GM12875 (cell line): ENCODE results near the gene FZD2.

Source experiments
- H3K4me3 ChIP-seq: one replicate; pipeline ENCODE4 v1.5.1; 2011; ENCODE audit warnings: low read depth, low read length, control low read depth
- TF ChIP-seq, protein P1 (sequence below): IDR thresholded peaks from 2 replicates; pipeline ENCODE4 v1.5.1; 2011; ENCODE audit warnings: low read depth, mild to moderate bottlenecking, control low read depth, inconsistent platforms, low read length, moderate library complexity, borderline replicate concordance; ENCODE audit not compliant: insufficient read depth

The FZD2 gene

DNA sequence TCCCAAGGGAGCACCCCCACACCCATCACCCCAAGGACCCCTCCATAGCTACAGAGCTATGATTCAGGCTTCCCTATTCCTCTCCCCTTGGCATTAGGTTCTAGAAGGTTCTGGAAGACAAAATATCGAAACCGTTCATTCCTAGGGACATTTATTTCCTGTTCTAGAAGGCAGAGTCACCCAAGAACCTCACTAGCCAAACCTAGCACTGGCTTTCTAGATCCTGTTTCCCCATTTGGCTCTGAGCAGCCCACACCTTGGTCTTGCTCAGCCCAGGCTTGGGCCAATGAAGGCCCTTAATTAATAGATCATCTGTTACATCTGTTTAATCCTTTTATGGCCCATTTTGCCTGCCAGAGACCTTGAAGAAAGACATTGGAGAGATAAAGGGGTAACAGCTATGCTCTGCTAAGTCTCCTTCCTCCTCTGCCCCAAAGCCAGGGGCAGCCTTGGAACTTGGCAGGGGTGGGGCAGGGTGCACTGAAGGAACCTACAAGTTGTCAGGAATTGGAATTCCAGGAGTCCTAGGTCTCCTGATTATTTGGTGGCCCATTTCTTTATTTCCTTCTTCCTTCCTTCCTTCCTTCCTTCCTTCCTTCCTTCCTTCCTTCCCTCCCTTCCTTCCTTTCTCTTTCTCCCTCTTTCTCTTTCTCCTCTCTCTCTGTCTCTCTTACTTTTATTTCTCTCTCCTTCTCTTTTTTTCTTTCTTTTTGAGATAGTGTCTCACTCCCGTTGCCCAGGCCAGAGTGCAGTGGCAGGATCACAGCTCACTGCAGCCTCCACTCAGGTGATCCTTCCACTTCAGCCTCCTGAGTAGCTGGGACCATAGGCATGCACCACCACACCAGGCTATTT lies 8.7 kb upstream of the FZD2 start:
- H3K4me3 ChIP-seq = no peak overlapping the region
- TF ChIP-seq, protein P1, sequence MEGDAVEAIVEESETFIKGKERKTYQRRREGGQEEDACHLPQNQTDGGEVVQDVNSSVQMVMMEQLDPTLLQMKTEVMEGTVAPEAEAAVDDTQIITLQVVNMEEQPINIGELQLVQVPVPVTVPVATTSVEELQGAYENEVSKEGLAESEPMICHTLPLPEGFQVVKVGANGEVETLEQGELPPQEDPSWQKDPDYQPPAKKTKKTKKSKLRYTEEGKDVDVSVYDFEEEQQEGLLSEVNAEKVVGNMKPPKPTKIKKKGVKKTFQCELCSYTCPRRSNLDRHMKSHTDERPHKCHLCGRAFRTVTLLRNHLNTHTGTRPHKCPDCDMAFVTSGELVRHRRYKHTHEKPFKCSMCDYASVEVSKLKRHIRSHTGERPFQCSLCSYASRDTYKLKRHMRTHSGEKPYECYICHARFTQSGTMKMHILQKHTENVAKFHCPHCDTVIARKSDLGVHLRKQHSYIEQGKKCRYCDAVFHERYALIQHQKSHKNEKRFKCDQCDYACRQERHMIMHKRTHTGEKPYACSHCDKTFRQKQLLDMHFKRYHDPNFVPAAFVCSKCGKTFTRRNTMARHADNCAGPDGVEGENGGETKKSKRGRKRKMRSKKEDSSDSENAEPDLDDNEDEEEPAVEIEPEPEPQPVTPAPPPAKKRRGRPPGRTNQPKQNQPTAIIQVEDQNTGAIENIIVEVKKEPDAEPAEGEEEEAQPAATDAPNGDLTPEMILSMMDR = no peak

DNA sequence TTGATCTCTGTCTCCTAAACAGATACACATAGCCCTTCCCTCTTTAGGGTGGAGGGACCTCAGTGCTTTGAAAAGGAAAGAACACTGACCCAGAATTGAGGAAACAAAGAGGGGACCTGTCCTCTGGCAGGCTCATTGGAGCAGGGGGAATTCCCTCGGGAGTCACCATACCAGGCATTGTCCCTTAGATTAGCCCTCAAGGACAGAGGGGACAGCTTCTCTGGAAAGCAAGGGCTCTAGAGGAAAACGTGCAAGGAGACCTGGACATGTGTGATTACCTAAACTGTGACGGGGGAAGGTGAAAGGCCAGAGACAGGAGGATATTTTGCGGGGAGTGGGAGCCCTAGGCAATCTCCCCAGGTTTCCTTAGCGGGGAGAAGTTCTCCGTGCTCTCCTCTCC lies 7.6 kb upstream of the FZD2 start:
- TF ChIP-seq, protein P1 = no peak

DNA sequence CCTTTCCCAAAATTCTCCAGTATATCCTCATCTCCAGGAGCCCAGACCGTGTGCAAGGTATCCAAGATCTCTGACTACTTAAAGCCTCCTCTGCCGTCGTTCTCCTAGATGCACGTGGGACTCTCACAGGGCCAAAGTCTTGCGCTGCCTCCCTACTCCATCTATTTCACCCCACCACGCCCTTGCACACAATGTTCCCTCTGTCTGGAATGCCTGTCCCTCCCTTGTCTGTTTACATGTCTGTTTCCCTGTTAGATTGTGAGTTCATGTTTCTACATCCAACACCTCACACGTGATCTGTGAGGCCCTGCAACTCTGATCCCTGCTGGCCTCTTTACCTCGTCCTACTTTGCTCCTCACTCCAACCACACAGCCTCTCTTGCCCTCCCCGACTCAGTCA lies 4.9 kb upstream of the FZD2 start:
- H3K4me3 ChIP-seq = no peak overlapping the region
- TF ChIP-seq, protein P1 = no peak

More for the DNA sequence above, 7.6 kb upstream of the FZD2 start:
- no peak overlapping the region for H3K4me3 ChIP-seq

GRCh38 chr17:44555099-44555498 lies 2.2 kb upstream of the FZD2 start:
- H3K4me3 ChIP-seq = no peak overlapping the region

DNA sequence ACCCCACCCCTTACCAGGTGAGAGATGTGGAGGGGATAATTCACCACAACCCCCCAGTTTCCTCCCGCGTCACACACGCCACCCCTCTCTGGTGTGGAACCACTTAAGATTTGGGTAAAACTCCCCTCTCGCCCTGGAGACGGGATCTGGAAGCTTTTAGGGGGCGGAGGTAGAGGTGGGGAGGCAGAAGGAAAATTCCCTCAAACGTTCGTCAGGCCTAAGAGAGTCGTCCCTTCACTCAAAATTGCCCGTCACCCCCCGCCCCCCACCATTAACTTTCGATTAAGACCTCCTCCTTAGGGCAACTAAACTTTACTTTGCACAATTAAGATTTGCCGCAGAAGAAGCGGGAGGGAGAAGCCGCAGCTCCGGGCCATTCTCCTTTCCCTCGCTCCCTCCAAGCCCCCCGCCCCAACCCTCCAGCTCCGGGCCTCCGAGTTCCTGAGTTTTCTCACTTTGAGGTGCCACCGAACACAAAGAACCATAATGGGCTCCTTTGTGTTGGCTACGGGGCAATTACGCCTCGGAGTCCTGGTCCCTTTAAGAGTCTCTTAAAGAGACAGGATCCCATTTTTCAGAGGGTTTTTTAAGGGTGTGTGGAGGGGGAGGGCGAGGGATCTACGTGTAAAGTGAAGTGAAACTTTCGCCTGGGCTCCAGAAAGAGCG lies 985 bp upstream of the FZD2 start:
- H3K4me3 ChIP-seq = peak overlapping the region; percentile 66
- TF ChIP-seq, protein P1 = no peak

More at GRCh38 chr17:44555099-44555498, 2.2 kb upstream of the FZD2 start:
- TF ChIP-seq, protein P1 = no peak

- TF ChIP-seq, protein P1 = no peak
- H3K4me3 ChIP-seq = peak overlapping the region; percentile 66
Observed at GRCh38 chr17:44557651-44558285, 484 bp downstream of the FZD2 start.
